ENCODE data around the gene NDNF.

DNA sequence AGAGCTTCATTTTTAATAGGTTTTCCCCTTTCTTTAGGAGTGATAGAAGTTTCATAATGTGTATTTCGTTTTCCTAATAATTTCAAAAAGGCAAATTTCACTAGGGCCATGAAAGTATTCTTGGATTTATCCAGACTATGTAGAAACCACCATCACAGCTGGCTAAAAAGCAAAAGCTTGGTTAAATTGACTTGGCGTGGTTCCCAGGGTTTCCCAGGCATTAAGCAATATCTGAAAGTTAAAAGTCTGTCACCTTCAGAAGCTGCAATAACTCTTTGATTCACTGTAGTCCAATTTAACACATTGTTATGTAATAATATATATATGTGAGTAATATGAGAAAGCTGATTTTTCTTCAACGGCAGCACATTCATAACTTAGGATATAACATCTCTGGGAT is 38.3 kb downstream of the NDNF start:
- no peak for TF ChIP-seq TAF1 (IDR thresholded peaks at IDR 0.05; ENCODE audit: low read depth)
- TF ChIP-seq CEBPB (IDR thresholded peaks at IDR 0.05) = peak; percentile 70; the same call in 1 of the 2 replicates
- TF ChIP-seq, protein P1, sequence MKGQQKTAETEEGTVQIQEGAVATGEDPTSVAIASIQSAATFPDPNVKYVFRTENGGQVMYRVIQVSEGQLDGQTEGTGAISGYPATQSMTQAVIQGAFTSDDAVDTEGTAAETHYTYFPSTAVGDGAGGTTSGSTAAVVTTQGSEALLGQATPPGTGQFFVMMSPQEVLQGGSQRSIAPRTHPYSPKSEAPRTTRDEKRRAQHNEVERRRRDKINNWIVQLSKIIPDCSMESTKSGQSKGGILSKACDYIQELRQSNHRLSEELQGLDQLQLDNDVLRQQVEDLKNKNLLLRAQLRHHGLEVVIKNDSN (IDR thresholded peaks at IDR 0.05) = no peak
- no peak for TF ChIP-seq NFIC (IDR thresholded peaks at IDR 0.05)
- no peak for TF ChIP-seq CREB1 (IDR thresholded peaks at IDR 0.05; ENCODE audit: low read depth)
- TF ChIP-seq RAD21 (IDR thresholded peaks at IDR 0.05; ENCODE audit: low read depth) = no peak
- TF ChIP-seq EP300 (IDR thresholded peaks at IDR 0.05; ENCODE audit: borderline replicate concordance) = no peak
